T-cell (primary cell): Measurements from ENCODE around the gene TRIM47. TPM values are rescaled to one million over a fixed set of nuclear protein-coding genes. Genes with fewer than 3 reads are reported as not detected.
A peak's percentile ranks its signal among the peaks of the same experiment; 100 is the strongest.

Source experiments
- ATAC-seq, 4 experiments: fragments of 200-7000 bp in 3 of 4; fragments of 150-1000 bp in 1 of 4; cut with Tn5 transposase; replicated peaks in 1 of 4; 1 replicate in 3 of 4; 2 replicates in 1 of 4; pipeline ENCODE4 v1.10.0; 2021; ENCODE audit warnings: moderate library complexity in 3 of 4, mild to moderate bottlenecking in 2 of 4, moderate number of reproducible peaks in 1 of 4
- CTCF ChIA-PET, 2 donors: fragments of 300-600 bp; sonication (Branson Sonifier 250); formaldehyde crosslinking; loops; one replicate each; lab custom pipeline; 2022; ENCODE audit warnings: antibody characterized with exemption in 2 of 2; lab: Charles Lee
- POLR2A ChIA-PET, 2 donors: fragments of 300-600 bp; sonication (Branson Sonifier 250); formaldehyde crosslinking; loops; one replicate each; lab custom pipeline; 2022; ENCODE audit warnings: antibody characterized with exemption in 2 of 2; lab: Charles Lee
- DNase-seq, 35 experiments: peaks; one replicate each; pipeline versions ENCODE4 v3.0.0 to v3.0.0-alpha.2; 2013 to 2023
- H3K27ac ChIP-seq: one replicate; pipeline ENCODE4 v1.5.1; 2013; ENCODE audit warnings: low read length
- H3K27me3 ChIP-seq, 2 experiments: replicated peaks in 1 of 2; 1 replicate in 1 of 2; 2 replicates in 1 of 2; pipeline versions ENCODE4 v1.6.1 to v1.7.0; 2013; ENCODE audit warnings: low read length in 1 of 2, mixed read lengths in 1 of 2; ENCODE audit not compliant: control insufficient read depth in 2 of 2, insufficient read depth in 2 of 2; ENCODE audit errors: extremely low read depth in 1 of 2
- H3K36me3 ChIP-seq, 2 donors: 1 replicate in 1 of 2; 2 replicates in 1 of 2; pipeline versions ENCODE4 v1.6.1 to v1.7.0; 2013; ENCODE audit warnings: low read length in 1 of 2; ENCODE audit not compliant: control insufficient read depth in 2 of 2, insufficient read depth in 1 of 2; ENCODE audit errors: extremely low read depth in 1 of 2
- H3K4me1 ChIP-seq, 2 experiments: 1 replicate in 1 of 2; 2 replicates in 1 of 2; pipeline versions ENCODE4 v1.6.1 to v1.7.0; 2013; ENCODE audit warnings: low read length in 2 of 2, mixed read lengths in 1 of 2; ENCODE audit not compliant: insufficient read depth in 2 of 2, control insufficient read depth in 1 of 2; ENCODE audit errors: extremely low read depth in 1 of 2
- H3K4me3 ChIP-seq, 2 donors: 1 replicate in 1 of 2; 2 replicates in 1 of 2; pipeline versions ENCODE4 v1.5.1 to v1.7.0; 2013; ENCODE audit warnings: mild to moderate bottlenecking in 2 of 2, low read length in 1 of 2, moderate library complexity in 1 of 2; ENCODE audit not compliant: control insufficient read depth in 1 of 2; ENCODE audit errors: extremely low read depth in 1 of 2
- H3K9me3 ChIP-seq: 2 replicates; pipeline ENCODE4 v1.7.0; 2013
- H3K27ac Mint-ChIP-seq, 2 donors: one replicate each; pipeline ENCODE4 v1.8.0; 2020 to 2021; ENCODE audit warnings: mild to moderate bottlenecking in 2 of 2, mixed read lengths in 2 of 2
- H3K27me3 Mint-ChIP-seq, 2 donors: one replicate each; pipeline ENCODE4 v1.8.0; 2021 to 2022; ENCODE audit warnings: mixed read lengths in 2 of 2
- H3K36me3 Mint-ChIP-seq: one replicate; pipeline ENCODE4 v1.8.0; 2021; ENCODE audit warnings: mixed read lengths
- H3K4me1 Mint-ChIP-seq, 3 donors: one replicate each; pipeline ENCODE4 v1.8.0; 2020 to 2022; ENCODE audit warnings: mixed read lengths in 3 of 3, mild to moderate bottlenecking in 1 of 3
- H3K4me3 Mint-ChIP-seq, 3 donors: one replicate each; pipeline ENCODE4 v1.8.0; 2020 to 2022; ENCODE audit warnings: mild to moderate bottlenecking in 3 of 3, mixed read lengths in 3 of 3, moderate library complexity in 3 of 3
- H3K9me3 Mint-ChIP-seq, 3 donors: one replicate each; pipeline ENCODE4 v1.8.0; 2020 to 2022; ENCODE audit warnings: mixed read lengths in 3 of 3
- WGBS: methylation state at CpG from one replicate; pipeline ENCODE4 v1.1.5; 2013; ENCODE audit warnings: missing lambda C conversion rate; ENCODE audit not compliant: insufficient coverage; 5-methylcytosine and 5-hydroxymethylcytosine counted together
- total RNA-seq, 35 experiments: library from RNA in 6 of 35; stranded (reverse) in 6 of 35; fragments of 120-200 nt in 1 of 35; gene quantifications; one replicate each; pipeline versions ENCODE4 v1.2.1 to v1.2.4 and lab custom pipeline; 2013 to 2026

Gene TRIM47
- total RNA-seq, 5 donors from 2014 or later (not counting 1 experiment from before 2014, with no cell fraction given): 2.6 to 24.6 (median 18.3) TPM

GRCh38 chr17:75832652-75833400 is 45.6 kb downstream of the TRIM47 start:
- H3K4me3 ChIP-seq: peak overlapping the region; percentile 20 to 23
- H3K4me3 Mint-ChIP-seq: peak overlapping the region; percentile 61 to 77 (median 67)
- peaks cover 30 to 76% of the 10 kb centered on the region in 2 experiments for H3K4me1 ChIP-seq
- peak in 19 of 35 experiments; percentile 12 to 47 (median 25) for DNase-seq
- H3K27me3 Mint-ChIP-seq: no peaks in the 10 kb centered on the region
- H3K4me1 Mint-ChIP-seq: peaks cover 34 to 37% (median 35%) of the 10 kb centered on the region in 3 donors
- H3K9me3 Mint-ChIP-seq: no peaks in the 10 kb centered on the region
- peaks cover 33 to 76% of the 10 kb centered on the region in 2 donors for H3K36me3 ChIP-seq
- ChIA-PET POLR2A (interaction anchor here in 1 of 2 donors (0.6 kb wide), 1 partner anchor 27 kb away, joined by 6 read pairs; no protein-coding TSS in a partner anchor), CTCF (interaction anchor here in 1 of 2 donors (0.7 to 1.3 kb wide), 2 partner anchors 23 to 50 kb away, joined by 3 to 4 read pairs; partner anchors contain the start of gene WBP2)
- WGBS: 9% methylated on average over 11 of the region's 20 CpGs
- peak; percentile 60 to 68 (median 65) for ATAC-seq
- peaks cover 25% of the 10 kb centered on the region for H3K36me3 Mint-ChIP-seq
- peak overlapping the region; percentile 89 to 93 for H3K27ac Mint-ChIP-seq
- peak overlapping the region; percentile 93 for H3K27ac ChIP-seq
- no peaks in the 10 kb centered on the region for H3K9me3 ChIP-seq
- no peaks in the 10 kb centered on the region for H3K27me3 ChIP-seq

- Histone ChIP-seq H3K4me3 (peak overlapping the region; percentile 20 to 23), H3K27me3 (no peaks in the 10 kb centered on the region), H3K27ac (peak overlapping the region; percentile 93), H3K36me3 (peaks cover 33 to 72% of the 10 kb centered on the region in 2 donors), H3K9me3 (no peaks in the 10 kb centered on the region), H3K4me1 (peaks cover 30 to 79% of the 10 kb centered on the region in 2 experiments)
- 29% methylated on average over 6 of the region's 10 CpGs for WGBS
- peaks cover 22% of the 10 kb centered on the region for H3K36me3 Mint-ChIP-seq
- no peaks in the 10 kb centered on the region for H3K27me3 Mint-ChIP-seq
- peak overlapping the region; percentile 61 to 77 (median 67) for H3K4me3 Mint-ChIP-seq
- ATAC-seq (peak; percentile 14 to 45 (median 35)), DNase-seq (peak in 34 of 35 experiments; percentile 26 to 81 (median 46))
- H3K27ac Mint-ChIP-seq: peak overlapping the region; percentile 89 to 93
- no peaks in the 10 kb centered on the region for H3K9me3 Mint-ChIP-seq
- ChIA-PET POLR2A (no interaction called here), CTCF (interaction anchor here in 1 of 2 donors (0.7 to 1.3 kb wide), 2 partner anchors 23 to 49 kb away, joined by 3 to 4 read pairs; partner anchors contain the start of gene WBP2)
- H3K4me1 Mint-ChIP-seq: peaks cover 35 to 38% (median 37%) of the 10 kb centered on the region in 3 donors
Observed at GRCh38 chr17:75832164-75832651, 46.2 kb downstream of the TRIM47 start.

- H3K4me3 Mint-ChIP-seq: no peak overlapping the region
- ATAC-seq: no peak
- H3K4me1 Mint-ChIP-seq: peaks cover 35 to 43% (median 39%) of the 10 kb centered on the region in 3 donors
- no peaks in the 10 kb centered on the region for H3K27me3 Mint-ChIP-seq
- no peak for DNase-seq
- H3K27ac Mint-ChIP-seq: peak overlapping the region in 1 of 2 donors; percentile 23
- peaks cover 22% of the 10 kb centered on the region for H3K36me3 Mint-ChIP-seq
- Histone ChIP-seq H3K4me1 (peaks cover 30 to 81% of the 10 kb centered on the region in 2 experiments), H3K4me3 (no peak overlapping the region), H3K27ac (peak overlapping the region; percentile 93), H3K9me3 (no peaks in the 10 kb centered on the region), H3K36me3 (peaks cover 25 to 64% of the 10 kb centered on the region in 2 donors), H3K27me3 (no peaks in the 10 kb centered on the region)
- CTCF ChIA-PET: interaction anchor here (0.5 to 1.0 kb wide), 3 partner anchors 46 to 623 kb away, joined by 4 to 11 read pairs (median 5); partner anchors contain the start of gene UNK (in 1 of the 2)
- no peaks in the 10 kb centered on the region for H3K9me3 Mint-ChIP-seq
- 83% methylated on average over 1 of the region's 15 CpGs for WGBS
- POLR2A ChIA-PET: no interaction called here
Observed at GRCh38 chr17:75831032-75831571, 47.3 kb downstream of the TRIM47 start.

GRCh38 chr17:75830164-75831031 is 48.0 kb downstream of the TRIM47 start:
- H3K27ac Mint-ChIP-seq: no peak overlapping the region
- H3K4me1 Mint-ChIP-seq: peaks cover 35 to 45% (median 39%) of the 10 kb centered on the region in 3 donors
- Histone ChIP-seq H3K9me3 (no peaks in the 10 kb centered on the region), H3K4me3 (no peak overlapping the region), H3K4me1 (peaks cover 28 to 75% of the 10 kb centered on the region in 2 experiments), H3K27me3 (no peaks in the 10 kb centered on the region), H3K27ac (peak overlapping the region; percentile 34), H3K36me3 (peaks cover 24 to 58% of the 10 kb centered on the region in 2 donors)
- no peaks in the 10 kb centered on the region for H3K27me3 Mint-ChIP-seq
- peaks cover 22% of the 10 kb centered on the region for H3K36me3 Mint-ChIP-seq
- DNase-seq (peak in 12 of 35 experiments; percentile 8 to 56 (median 32)), ATAC-seq (no peak)
- no peaks in the 10 kb centered on the region for H3K9me3 Mint-ChIP-seq
- ChIA-PET POLR2A (interaction anchor here in 1 of 2 donors (0.7 kb wide), 1 partner anchor 23 kb away, joined by 9 read pairs; no protein-coding TSS in a partner anchor), CTCF (interaction anchor here (0.5 to 1.0 kb wide), 5 partner anchors 46 to 622 kb away, joined by 3 to 11 read pairs (median 4); partner anchors contain the start of gene UNK (in 1 of the 2))
- H3K4me3 Mint-ChIP-seq: no peak overlapping the region
- 93% methylated on average over 22 of the region's 27 CpGs for WGBS

- CTCF ChIA-PET: interaction anchor here (0.7 to 1.0 kb wide), 3 partner anchors 46 to 63 kb away, joined by 3 to 4 read pairs (median 3); no protein-coding TSS in a partner anchor
- ATAC-seq (no peak), DNase-seq (no peak)
- Histone ChIP-seq H3K4me3 (no peak overlapping the region), H3K27ac (peak overlapping the region; percentile 12), H3K36me3 (peaks cover 18 to 54% of the 10 kb centered on the region in 2 donors), H3K4me1 (peaks cover 23 to 68% of the 10 kb centered on the region in 2 experiments), H3K9me3 (no peaks in the 10 kb centered on the region), H3K27me3 (no peaks in the 10 kb centered on the region)
- 94% methylated on average over 2 of the region's 7 CpGs for WGBS
- H3K9me3 Mint-ChIP-seq: no peaks in the 10 kb centered on the region
- peak overlapping the region in 1 of 2 donors; percentile 68 for H3K27ac Mint-ChIP-seq
- no peak overlapping the region for H3K4me3 Mint-ChIP-seq
- peaks cover 20% of the 10 kb centered on the region for H3K36me3 Mint-ChIP-seq
- peaks cover 33 to 43% (median 36%) of the 10 kb centered on the region in 3 donors for H3K4me1 Mint-ChIP-seq
- POLR2A ChIA-PET: interaction anchor here in 1 of 2 donors (0.7 kb wide), 1 partner anchor 24 kb away, joined by 9 read pairs; no protein-coding TSS in a partner anchor
- no peaks in the 10 kb centered on the region for H3K27me3 Mint-ChIP-seq
Observed at GRCh38 chr17:75829747-75830146, 48.6 kb downstream of the TRIM47 start.
